ENCODE results near the gene DDX27. TPM values are rescaled to one million over a fixed set of nuclear protein-coding genes. Genes with fewer than 3 reads are reported as not detected.

The DDX27 gene
- total and polyA plus RNA-seq, 4 donors, result 8.8 to 16.0 (median 13.0) TPM

DNA sequence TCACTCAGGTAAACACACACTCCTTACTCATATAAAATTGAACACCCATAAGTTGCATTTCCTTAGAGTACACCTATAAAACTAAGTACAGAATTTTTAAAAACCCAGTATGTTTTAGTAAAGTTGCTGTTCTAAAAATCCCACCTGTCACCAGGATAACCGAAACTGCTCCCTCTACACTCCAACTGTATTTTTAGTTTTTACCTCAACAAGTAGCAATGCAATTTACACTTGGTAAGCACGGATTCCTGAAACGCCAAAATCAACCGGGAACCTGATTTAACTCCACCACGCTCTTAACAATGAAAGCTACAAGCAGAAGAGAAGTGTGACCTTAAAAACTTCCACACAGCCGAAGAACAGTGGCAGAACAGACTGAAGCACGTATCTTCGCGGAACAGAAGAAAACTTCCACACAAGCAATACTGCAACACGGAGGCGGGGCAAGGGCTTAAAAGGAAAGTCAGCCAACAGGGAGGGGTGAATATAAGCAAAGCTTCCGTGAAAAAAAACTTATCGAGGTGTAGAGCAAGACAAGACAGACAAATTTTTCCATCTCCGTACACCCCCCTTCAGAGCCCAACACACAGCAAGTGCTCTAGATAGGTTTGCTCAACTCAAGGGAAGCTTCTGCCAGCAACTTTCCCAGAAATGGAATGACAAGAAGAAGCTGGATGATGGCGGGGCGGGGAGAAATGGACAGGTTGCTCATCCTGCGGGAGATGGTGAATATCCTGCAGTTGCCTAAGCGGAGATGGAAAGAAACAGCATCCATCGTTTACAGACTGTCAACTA lies 32.5 kb upstream of the DDX27 start:
- under 1% methylated on average over 19 of the region's 19 CpGs for WGBS

More for the DNA sequence above, 32.5 kb upstream of the DDX27 start:
- Histone ChIP-seq H3K9ac (ENCODE audit: low read depth in 1 of 2, low read length in 2 of 2) (peak overlapping the region; percentile 29 to 92), H3K36me3 (ENCODE audit: control insufficient read depth in 4 of 4, insufficient read depth in 3 of 4, low read depth in 1 of 4, low read length in 3 of 4) (peaks cover 0 to 2% (median 0%) of the 10 kb centered on the region in 4 donors), H3K9me3 (ENCODE audit: control insufficient read depth in 4 of 4, low read length in 3 of 4) (no peaks in the 10 kb centered on the region), H3K27me3 (ENCODE audit: control insufficient read depth in 4 of 4, insufficient read depth in 4 of 4, low read length in 3 of 4) (no peaks in the 10 kb centered on the region), H3K4me3 (ENCODE audit: low read depth in 1 of 3, low read length in 3 of 3) (peak overlapping the region; percentile 92 to 98 (median 94)), H3K4me1 (ENCODE audit: control insufficient read depth in 4 of 4, insufficient read depth in 4 of 4, low read length in 3 of 4) (peaks cover 11 to 32% (median 19%) of the 10 kb centered on the region in 4 donors), H3K27ac (ENCODE audit: low read depth in 1 of 2, low read length in 2 of 2) (peak overlapping the region; percentile 84 to 95)
- TF ChIP-seq EGR1 (IDR thresholded peaks at IDR 0.05; ENCODE audit: low read depth in 2 of 2) (no peak), RXRA (IDR thresholded peaks at IDR 0.05) (peak in 1 of 2 donors; percentile 8), YY1 (IDR thresholded peaks at IDR 0.05) (peak; percentile 57), GABPA (IDR thresholded peaks at IDR 0.05 in 1 of 2, conservative IDR thresholded peaks at IDR 0.05 in 1 of 2) (no peak), REST (IDR thresholded peaks at IDR 0.05) (peak; percentile 25), RAD21 (IDR thresholded peaks at IDR 0.05) (peak in 1 of 2 donors; percentile 14), CTCF (IDR thresholded peaks at IDR 0.05; ENCODE audit: low read depth, low read length, missing input control) (no peak), NR2F2 (IDR thresholded peaks at IDR 0.05) (no peak), TAF1 (conservative IDR thresholded peaks at IDR 0.05) (peak; percentile 33), ATF3 (IDR thresholded peaks at IDR 0.05) (no peak)
- TF ChIP-seq, protein P1, sequence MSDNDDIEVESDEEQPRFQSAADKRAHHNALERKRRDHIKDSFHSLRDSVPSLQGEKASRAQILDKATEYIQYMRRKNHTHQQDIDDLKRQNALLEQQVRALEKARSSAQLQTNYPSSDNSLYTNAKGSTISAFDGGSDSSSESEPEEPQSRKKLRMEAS (IDR thresholded peaks at IDR 0.05), result no peak
- peak; percentile 70 for DNase-seq (ENCODE audit: low spot score)
